NCI-H2227 (cell line): ENCODE results near the gene KRTAP13-2.

Source experiments
- DNase-seq: peaks from one replicate; lab custom pipeline; 2025; ENCODE audit not compliant: unreplicated experiment; lab: John Stamatoyannopoulos, UW

The KRTAP13-2 gene

GRCh38 chr21:30372139-30372770 is at the start of gene KRTAP13-2:
KRTAP13-2 (minus strand) TSS chr21:30372271; CDS start chr21:30372213, 58 bp downstream.
- no peak for DNase-seq

GRCh38 chr21:30415993-30416392 is 43.9 kb upstream of the KRTAP13-2 start:
- no peak for DNase-seq

GRCh38 chr21:30408782-30409494 is 36.9 kb upstream of the KRTAP13-2 start:
- DNase-seq = no peak

- DNase-seq = no peak
Observed at GRCh38 chr21:30395731-30396130, 23.7 kb upstream of the KRTAP13-2 start, which contains the start of gene KRTAP13-1. KRTAP13-1 (plus strand) TSS chr21:30396031; CDS start chr21:30396087, 56 bp downstream.

GRCh38 chr21:30391492-30392025 is 19.5 kb upstream of the KRTAP13-2 start:
- DNase-seq = no peak

GRCh38 chr21:30382201-30382600 is 10.1 kb upstream of the KRTAP13-2 start:
- no peak for DNase-seq

GRCh38 chr21:30355906-30356305 is 16.2 kb downstream of the KRTAP13-2 start:
- DNase-seq = no peak

- no peak for DNase-seq
Observed at GRCh38 chr21:30354308-30355005, 17.6 kb downstream of the KRTAP13-2 start.

- DNase-seq = no peak
Observed at GRCh38 chr21:30351534-30351933, 20.5 kb downstream of the KRTAP13-2 start.

- DNase-seq = no peak
Observed at GRCh38 chr21:30349572-30349971, 22.5 kb downstream of the KRTAP13-2 start.

GRCh38 chr21:30348506-30348905 is 23.6 kb downstream of the KRTAP13-2 start, which contains the start of gene KRTAP23-1:
KRTAP23-1 (minus strand) TSS chr21:30348606; CDS start chr21:30348606, 0 bp downstream.
- DNase-seq = no peak

- no peak for DNase-seq
Observed at GRCh38 chr21:30345014-30345413, 27.1 kb downstream of the KRTAP13-2 start.

- DNase-seq = no peak
Observed at GRCh38 chr21:30340714-30341573, 31.1 kb downstream of the KRTAP13-2 start.

GRCh38 chr21:30338717-30339116 is 33.4 kb downstream of the KRTAP13-2 start:
- DNase-seq = no peak

GRCh38 chr21:30337772-30338171 is 34.3 kb downstream of the KRTAP13-2 start:
- DNase-seq = no peak

- no peak for DNase-seq
Observed at GRCh38 chr21:30337276-30337744, 34.8 kb downstream of the KRTAP13-2 start, which contains the start of gene KRTAP27-1. KRTAP27-1 (minus strand) TSS chr21:30337694; CDS start chr21:30337668, 26 bp downstream.

GRCh38 chr21:30336596-30336995 is 35.5 kb downstream of the KRTAP13-2 start:
- DNase-seq = no peak

- DNase-seq = no peak
Observed at GRCh38 chr21:30333736-30334135, 38.3 kb downstream of the KRTAP13-2 start.

GRCh38 chr21:30332681-30333080 is 39.4 kb downstream of the KRTAP13-2 start:
- DNase-seq = no peak

GRCh38 chr21:30329203-30329875 is 42.7 kb downstream of the KRTAP13-2 start:
- no peak for DNase-seq
